Activated CD4-positive, CD25-positive, alpha-beta regulatory T cell treated with anti-CD3 and anti-CD28 coated beads, Interleukin-2, amount 50 U/mL, for 24 hours (primary cell): Measurements from ENCODE around the gene CLIP1.
"Not testable (repeated sequence)": the region's sequence is repeated elsewhere in the genome, so short reads cannot be mapped to it uniquely, and the experiment has no call there.

ENCODE experiments used
- ATAC-seq, 2 donors: fragments of 150-1000 bp; cut with Tn5 transposase; one replicate each; pipeline ENCODE4 v1.10.0; 2021; ENCODE audit warnings: mild to moderate bottlenecking in 1 of 2, moderate library complexity in 1 of 2

CLIP1 gene

GRCh38 chr12:122421821-122422729 lies at the start of gene CLIP1:
TSS of gene CLIP1 (minus strand) at chr12:122422669. CDS start at chr12:122380452, 42,217 bp downstream.
- ATAC-seq: peak; percentile 67 to 74

DNA sequence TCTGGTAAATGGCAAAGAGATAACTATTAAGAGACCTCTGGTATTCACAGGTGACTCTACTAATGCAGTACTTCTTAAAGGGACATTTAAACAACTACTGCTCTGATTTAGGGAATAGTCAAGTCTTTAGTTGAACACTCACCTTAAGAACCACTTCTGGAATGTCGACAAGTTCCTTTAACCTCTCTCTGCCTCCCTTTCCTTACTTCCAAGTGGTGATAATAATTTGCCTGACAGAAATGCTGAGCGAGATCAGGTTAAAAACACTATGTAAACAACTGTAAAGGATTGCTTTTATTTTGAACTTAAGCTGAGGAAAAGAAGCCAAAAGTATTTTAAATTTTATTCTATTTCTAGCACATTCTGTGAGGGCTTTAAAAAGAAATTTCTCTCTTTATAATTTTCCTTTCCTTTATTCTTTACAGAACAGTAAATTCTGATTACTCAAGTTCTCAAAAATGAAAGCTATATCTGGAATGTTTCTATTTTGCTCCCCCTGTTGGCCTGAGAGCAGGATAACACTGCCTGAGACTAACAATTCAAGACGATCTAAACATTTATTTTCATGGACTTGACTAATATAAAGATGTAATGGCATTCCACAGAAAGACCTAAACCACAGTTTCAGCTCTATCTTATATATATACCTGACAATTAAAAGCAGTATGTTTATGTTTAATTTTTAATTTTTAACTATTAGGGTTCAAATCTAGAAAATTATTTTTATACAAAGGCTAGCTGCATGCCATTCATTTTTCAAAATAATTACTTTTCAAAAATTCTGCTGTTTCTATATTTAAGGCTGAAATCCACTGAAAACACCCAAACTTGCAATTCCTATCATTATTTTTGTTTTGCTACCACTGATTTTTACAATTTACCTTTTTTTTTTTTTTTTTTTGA lies 49.1 kb upstream of the CLIP1 start:
- peak; percentile 49 to 51 for ATAC-seq

DNA sequence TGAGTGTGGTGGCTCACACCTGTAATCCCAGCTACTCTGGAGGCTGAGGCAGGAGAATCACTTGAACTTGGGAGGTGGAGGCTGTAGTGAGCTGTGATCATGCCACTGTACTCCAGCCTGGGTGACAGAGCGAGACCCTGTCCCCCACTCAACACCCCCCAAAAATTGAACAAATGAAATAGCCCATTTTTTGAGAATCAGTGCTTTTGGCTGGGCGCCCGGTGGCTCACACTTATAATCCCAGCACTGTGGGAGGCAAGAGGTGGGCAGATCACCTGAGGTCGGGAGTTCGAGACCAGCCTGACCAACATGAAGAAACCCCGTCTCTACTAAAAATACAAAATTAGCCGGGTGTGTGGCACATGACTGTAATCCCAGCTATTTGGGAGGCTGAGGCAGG lies 48.1 kb upstream of the CLIP1 start:
- ATAC-seq: not testable (repeated sequence)

GRCh38 chr12:122469856-122470255 lies 47.4 kb upstream of the CLIP1 start:
- not testable (repeated sequence) for ATAC-seq

GRCh38 chr12:122467983-122468382 lies 45.5 kb upstream of the CLIP1 start:
- no peak for ATAC-seq

GRCh38 chr12:122464317-122465042 lies 42.0 kb upstream of the CLIP1 start:
- not testable (repeated sequence) for ATAC-seq

GRCh38 chr12:122460641-122461040 lies 38.2 kb upstream of the CLIP1 start:
- no peak for ATAC-seq

DNA sequence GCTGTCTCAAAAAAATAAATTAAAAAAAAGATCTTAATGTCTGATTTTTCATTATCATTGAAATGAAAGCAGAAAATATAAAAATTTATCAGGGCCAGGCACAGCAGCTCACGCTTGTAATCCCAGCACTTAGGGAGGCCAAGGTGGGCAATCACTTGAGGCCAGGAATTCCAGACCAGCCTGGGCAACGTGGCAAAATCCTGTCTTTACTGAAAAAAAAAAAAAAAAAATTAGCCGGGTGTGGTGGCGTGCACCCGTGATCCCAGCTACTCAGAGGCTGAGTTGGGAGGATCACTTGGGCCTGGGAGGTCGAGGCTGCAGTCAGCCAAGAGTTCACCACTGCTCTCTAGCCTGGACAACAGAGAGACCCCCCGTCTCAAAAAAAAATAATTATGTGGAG lies 37.6 kb upstream of the CLIP1 start:
- ATAC-seq: no peak

GRCh38 chr12:122459211-122459610 lies 36.7 kb upstream of the CLIP1 start:
- ATAC-seq: no peak

DNA sequence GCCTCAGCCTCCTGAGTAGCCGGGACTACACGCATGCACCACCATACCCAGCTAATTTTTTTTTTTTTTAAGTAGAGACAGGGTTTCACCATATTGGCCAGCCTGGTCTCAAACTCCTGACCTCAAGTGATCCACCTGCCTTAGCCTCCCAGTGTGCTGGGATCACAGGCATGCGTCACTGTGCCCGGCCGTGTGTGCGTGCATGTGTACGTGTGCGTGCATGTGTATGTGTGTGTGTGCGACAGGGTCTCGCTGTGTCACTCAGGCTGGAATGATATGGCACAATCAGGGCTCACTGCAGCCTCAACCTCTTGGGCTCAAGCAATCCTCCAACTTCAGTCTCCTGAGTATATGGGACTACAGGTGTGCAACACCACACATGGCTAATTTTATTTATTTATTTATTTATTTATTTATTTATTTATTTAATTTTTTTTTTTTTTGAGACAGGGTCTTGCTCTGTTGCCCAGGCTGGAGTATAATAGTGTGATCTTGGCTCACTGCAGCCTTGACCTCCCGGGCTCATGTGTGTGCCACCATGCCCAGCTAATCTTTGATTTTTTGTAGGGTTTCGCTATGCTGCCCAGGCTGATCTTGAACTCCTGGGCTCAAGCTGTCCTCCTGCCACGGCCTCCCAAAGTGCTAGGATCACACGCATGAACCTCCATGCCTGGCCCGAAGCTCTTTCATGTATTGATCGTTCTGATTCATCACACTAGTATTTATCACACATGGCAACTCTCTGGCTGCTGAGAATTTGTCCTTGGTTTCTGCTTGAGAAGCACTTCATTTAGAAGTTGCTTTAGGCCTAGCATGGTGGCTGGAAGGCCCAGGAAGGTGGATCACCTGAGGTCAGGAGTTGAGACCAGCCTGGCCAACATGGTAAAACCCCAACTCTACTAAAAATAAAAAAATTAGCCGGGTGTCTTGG lies 35.9 kb upstream of the CLIP1 start:
- no peak for ATAC-seq

DNA sequence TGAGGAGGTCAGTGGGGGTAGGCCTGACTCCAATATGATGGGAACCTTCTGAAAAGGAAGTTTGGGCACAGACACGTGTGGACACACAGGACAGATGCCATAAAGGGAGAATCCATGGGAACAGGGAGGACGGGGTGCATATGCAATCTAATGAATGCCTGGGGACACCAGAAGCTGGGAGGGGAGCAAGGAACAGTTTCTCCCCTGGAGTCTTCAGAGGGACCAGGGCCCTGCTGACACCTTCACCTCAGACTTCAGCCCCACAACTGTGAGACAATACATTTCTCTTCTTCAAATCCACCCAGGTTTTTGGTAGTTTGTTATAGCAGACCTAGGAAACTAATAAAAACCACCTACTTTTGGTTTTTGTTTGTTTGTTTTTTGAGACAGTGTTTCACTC lies 35.2 kb upstream of the CLIP1 start:
- no peak for ATAC-seq

DNA sequence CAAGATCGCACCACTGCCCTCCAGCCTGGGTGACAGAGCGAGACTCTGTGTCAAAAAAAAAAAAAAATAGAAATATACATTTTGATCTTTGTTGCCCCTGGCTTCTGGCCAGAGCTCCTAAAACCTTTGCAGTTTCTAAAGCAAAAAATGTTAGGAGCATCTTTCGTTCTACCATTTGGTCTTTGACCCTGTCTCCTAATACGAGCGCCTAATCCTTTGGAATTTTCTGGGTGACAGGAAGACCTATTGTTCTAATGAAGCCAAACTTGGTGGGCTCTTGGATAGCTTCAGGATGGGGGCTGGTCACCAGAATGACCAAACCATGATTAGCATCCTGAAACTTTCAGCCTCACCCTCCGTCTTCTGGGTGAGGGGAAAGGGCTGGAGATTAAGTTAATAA lies 32.3 kb upstream of the CLIP1 start:
- no peak for ATAC-seq

GRCh38 chr12:122454250-122454721 lies 31.8 kb upstream of the CLIP1 start:
- no peak for ATAC-seq

GRCh38 chr12:122452701-122453285 lies 30.3 kb upstream of the CLIP1 start:
- ATAC-seq: no peak

GRCh38 chr12:122449317-122449716 lies 26.8 kb upstream of the CLIP1 start:
- ATAC-seq: peak; percentile 62 to 77

- not testable (repeated sequence) for ATAC-seq
Observed at GRCh38 chr12:122447825-122448224, 25.4 kb upstream of the CLIP1 start.

GRCh38 chr12:122446390-122446789 lies 23.9 kb upstream of the CLIP1 start:
- not testable (repeated sequence) for ATAC-seq

- ATAC-seq: not testable (repeated sequence)
Observed at GRCh38 chr12:122444071-122444470, 21.6 kb upstream of the CLIP1 start.

DNA sequence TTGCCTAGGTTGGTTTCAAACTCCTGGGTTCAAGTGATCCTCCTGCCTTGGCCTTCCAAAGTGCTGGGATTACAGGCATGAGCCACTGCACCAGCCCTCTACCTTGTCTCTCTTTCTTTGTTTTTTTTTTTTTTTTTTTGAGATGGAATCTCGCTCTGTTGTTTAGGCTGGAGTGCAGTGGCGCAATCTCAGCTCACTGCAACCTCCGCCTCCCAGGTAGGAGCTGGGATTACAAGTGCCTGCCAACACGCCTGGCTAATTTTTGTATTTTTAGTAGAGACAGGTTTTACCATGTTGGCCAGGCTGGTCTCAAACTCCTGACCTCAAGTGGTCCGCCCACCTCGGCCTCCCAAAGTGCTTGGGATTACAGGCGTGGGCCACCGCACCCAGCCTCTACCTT lies 16.4 kb upstream of the CLIP1 start:
- not testable (repeated sequence) for ATAC-seq

- ATAC-seq: no peak
Observed at GRCh38 chr12:122437656-122438121, 15.2 kb upstream of the CLIP1 start.

- no peak for ATAC-seq
Observed at GRCh38 chr12:122435186-122435585, 12.7 kb upstream of the CLIP1 start.
